IPS-20b (cell line): ENCODE data around the gene KCNA3.
"Not testable (repeated sequence)": the region's sequence is repeated elsewhere in the genome, so short reads cannot be mapped to it uniquely, and the experiment has no call there.

Experiments
- H3K27ac ChIP-seq: one replicate; pipeline ENCODE4 v1.5.1; 2013; ENCODE audit warnings: low read length
- H3K27me3 ChIP-seq: 2 replicates; pipeline ENCODE4 v1.6.1; 2013; ENCODE audit warnings: mild to moderate bottlenecking, low read length, inconsistent platforms; ENCODE audit not compliant: insufficient read depth
- H3K36me3 ChIP-seq: 2 replicates; pipeline ENCODE4 v1.6.1; 2013; ENCODE audit warnings: low read depth, mild to moderate bottlenecking, inconsistent platforms, low read length, moderate library complexity; ENCODE audit not compliant: insufficient read depth
- H3K4me1 ChIP-seq: 2 replicates; pipeline ENCODE4 v1.6.1; 2013; ENCODE audit warnings: mild to moderate bottlenecking, control low read depth, inconsistent platforms, low read length, moderate library complexity; ENCODE audit not compliant: insufficient read depth
- H3K4me3 ChIP-seq: 2 replicates; pipeline ENCODE4 v1.5.1; 2013; ENCODE audit warnings: mild to moderate bottlenecking, low read length, inconsistent platforms
- H3K9ac ChIP-seq: 2 replicates; pipeline ENCODE4 v1.6.1; 2013; ENCODE audit warnings: low read depth, mild to moderate bottlenecking, inconsistent platforms, low read length, moderate library complexity
- H3K9me3 ChIP-seq: 2 replicates; pipeline ENCODE4 v1.6.1; 2013; ENCODE audit warnings: mild to moderate bottlenecking, low read depth, low read length, inconsistent platforms; ENCODE audit not compliant: insufficient read depth

Gene KCNA3

DNA sequence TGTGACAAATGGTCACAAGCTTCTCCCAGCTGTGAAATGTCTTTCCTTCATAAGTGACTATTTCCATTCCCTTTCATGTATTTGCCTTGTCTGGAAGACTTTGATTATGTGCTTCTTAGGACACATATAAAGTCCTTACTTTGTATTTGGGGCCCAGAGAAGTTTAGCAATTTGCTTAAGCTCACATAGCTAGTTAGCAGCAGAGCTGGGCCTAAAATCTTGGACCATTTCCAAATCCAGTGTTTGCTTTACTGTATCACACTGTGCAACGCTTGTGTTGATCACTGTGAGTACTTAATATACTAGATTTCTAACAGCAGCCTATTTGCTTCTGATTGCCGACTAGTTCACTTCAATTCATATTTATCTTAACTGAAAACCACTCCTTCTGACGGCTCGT lies 2.2 kb upstream of the KCNA3 start:
- H3K36me3 ChIP-seq = no peaks in the 10 kb centered on the region
- H3K4me3 ChIP-seq = no peak overlapping the region
- H3K27ac ChIP-seq = no peak overlapping the region
- H3K4me1 ChIP-seq = no peaks in the 10 kb centered on the region; the same call in 1 of the 2 replicates
- H3K27me3 ChIP-seq = peaks cover 56% of the 10 kb centered on the region
- no peaks in the 10 kb centered on the region for H3K9me3 ChIP-seq
- no peak overlapping the region for H3K9ac ChIP-seq

GRCh38 chr1:110675060-110675791 lies 486 bp upstream of the KCNA3 start:
- Histone ChIP-seq H3K4me3 (peak overlapping the region; percentile 61; the same call in 1 of the 2 replicates), H3K9ac (peak overlapping the region; percentile 40; the same call in 1 of the 2 replicates), H3K27ac (no peak overlapping the region), H3K36me3 (no peaks in the 10 kb centered on the region), H3K4me1 (no peaks in the 10 kb centered on the region; the same call in 1 of the 2 replicates), H3K27me3 (peaks cover 73% of the 10 kb centered on the region), H3K9me3 (no peaks in the 10 kb centered on the region)

GRCh38 chr1:110673805-110674336 lies 869 bp downstream of the KCNA3 start:
- H3K9ac ChIP-seq = no peak overlapping the region

DNA sequence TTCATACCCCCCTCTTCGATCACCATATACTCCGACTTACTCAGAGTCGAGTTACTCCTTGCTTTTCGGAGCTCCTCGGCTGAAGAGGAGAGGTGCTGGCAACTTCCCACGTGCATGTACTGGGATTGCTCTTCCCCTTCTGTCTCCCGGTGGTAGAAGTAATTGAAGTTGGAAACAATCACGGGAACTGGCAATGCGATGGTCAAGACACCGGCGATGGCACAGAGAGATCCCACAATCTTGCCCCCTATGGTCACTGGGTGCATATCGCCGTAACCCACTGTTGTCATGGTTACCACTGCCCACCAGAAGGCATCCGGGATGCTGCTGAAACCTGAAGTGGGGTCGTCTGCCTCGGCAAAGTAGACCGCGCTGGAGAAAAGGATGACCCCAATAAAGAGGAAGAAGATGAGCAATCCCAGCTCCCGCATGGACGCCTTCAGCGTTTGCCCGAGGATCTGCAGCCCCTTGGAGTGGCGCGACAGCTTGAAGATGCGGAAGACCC lies 1.5 kb downstream of the KCNA3 start:
- no peaks in the 10 kb centered on the region for H3K9me3 ChIP-seq
- no peak overlapping the region for H3K9ac ChIP-seq
- H3K27ac ChIP-seq = no peak overlapping the region
- H3K4me1 ChIP-seq = no peaks in the 10 kb centered on the region; the same call in 1 of the 2 replicates
- no peak overlapping the region for H3K4me3 ChIP-seq
- no peaks in the 10 kb centered on the region for H3K36me3 ChIP-seq
- H3K27me3 ChIP-seq = peaks cover 78% of the 10 kb centered on the region

More at GRCh38 chr1:110673805-110674336, 869 bp downstream of the KCNA3 start:
- Histone ChIP-seq H3K27me3 (peaks cover 78% of the 10 kb centered on the region), H3K9me3 (no peaks in the 10 kb centered on the region), H3K4me3 (peak overlapping the region; percentile 61; the same call in 1 of the 2 replicates), H3K36me3 (no peaks in the 10 kb centered on the region), H3K27ac (no peak overlapping the region), H3K4me1 (no peaks in the 10 kb centered on the region; the same call in 1 of the 2 replicates)

DNA sequence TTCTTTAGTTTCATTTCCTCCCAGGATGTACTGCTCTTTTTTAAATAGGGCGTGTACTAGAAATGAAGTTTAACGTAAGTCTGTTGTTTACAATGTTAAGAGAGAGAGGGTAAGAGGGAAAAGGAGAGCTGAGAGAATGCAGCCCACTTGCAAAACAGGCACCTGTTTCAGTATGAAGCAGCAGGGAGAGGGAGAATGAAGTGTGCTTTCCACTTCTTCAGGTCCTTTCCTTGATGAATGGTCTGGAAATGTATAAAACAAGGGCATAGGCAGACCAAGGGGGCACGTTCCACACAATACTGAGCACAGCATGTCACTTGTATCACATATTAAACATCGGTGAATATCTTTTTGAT lies 2.0 kb downstream of the KCNA3 start:
- H3K36me3 ChIP-seq = no peaks in the 10 kb centered on the region
- no peak overlapping the region for H3K9ac ChIP-seq
- H3K4me3 ChIP-seq = no peak overlapping the region
- H3K4me1 ChIP-seq = no peaks in the 10 kb centered on the region; the same call in 1 of the 2 replicates
- H3K27me3 ChIP-seq = peaks cover 76% of the 10 kb centered on the region
- H3K27ac ChIP-seq = no peak overlapping the region
- no peaks in the 10 kb centered on the region for H3K9me3 ChIP-seq

DNA sequence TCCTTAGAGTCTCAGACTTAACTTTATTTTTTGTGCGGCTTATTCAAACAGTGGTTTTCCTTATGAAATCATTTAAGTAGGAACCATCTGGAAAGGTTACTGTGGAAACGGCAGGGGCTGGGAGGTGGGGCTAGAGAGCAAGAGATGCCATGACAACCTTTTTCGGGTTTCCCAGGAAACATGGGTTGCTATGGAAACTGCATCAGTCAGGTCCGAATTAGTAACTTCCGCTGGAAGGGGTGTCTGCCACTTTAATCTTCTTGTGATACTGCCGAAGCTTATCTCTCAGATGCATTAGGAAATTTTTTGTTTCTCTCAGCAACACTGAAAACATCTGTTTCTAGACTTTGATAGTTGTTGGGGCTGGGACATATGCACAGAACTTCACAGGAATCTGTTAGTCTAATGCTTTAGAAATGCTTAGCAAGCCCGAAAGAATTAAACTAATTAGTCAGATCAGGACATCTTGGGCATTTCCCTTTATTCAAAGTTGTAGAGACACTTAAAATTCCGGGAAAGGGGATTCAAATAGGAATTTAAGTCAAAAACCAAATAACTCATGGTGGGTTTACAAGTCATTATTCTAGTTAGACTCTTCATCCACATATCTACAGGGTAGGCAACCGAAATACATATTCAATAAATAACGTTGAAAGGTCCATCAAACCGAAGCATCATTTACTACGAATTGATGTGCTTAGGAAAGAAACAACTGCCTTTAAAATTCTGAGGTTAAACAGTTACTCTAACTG lies 2.6 kb downstream of the KCNA3 start:
- no peaks in the 10 kb centered on the region for H3K36me3 ChIP-seq
- no peaks in the 10 kb centered on the region for H3K9me3 ChIP-seq
- H3K27ac ChIP-seq = no peak overlapping the region
- peaks cover 71% of the 10 kb centered on the region for H3K27me3 ChIP-seq
- no peak overlapping the region for H3K9ac ChIP-seq
- H3K4me1 ChIP-seq = no peaks in the 10 kb centered on the region; the same call in 1 of the 2 replicates
- H3K4me3 ChIP-seq = no peak overlapping the region

- H3K4me3 ChIP-seq = no peak overlapping the region
- peaks cover 63% of the 10 kb centered on the region for H3K27me3 ChIP-seq
- H3K27ac ChIP-seq = no peak overlapping the region
- no peak overlapping the region for H3K9ac ChIP-seq
- no peaks in the 10 kb centered on the region for H3K9me3 ChIP-seq
- H3K36me3 ChIP-seq = no peaks in the 10 kb centered on the region
- no peaks in the 10 kb centered on the region; the same call in 1 of the 2 replicates for H3K4me1 ChIP-seq
Observed at GRCh38 chr1:110671361-110671760, 3.4 kb downstream of the KCNA3 start.

GRCh38 chr1:110668549-110668948 lies 6.2 kb downstream of the KCNA3 start:
- no peak overlapping the region for H3K9ac ChIP-seq
- H3K36me3 ChIP-seq = no peaks in the 10 kb centered on the region
- no peaks in the 10 kb centered on the region for H3K4me1 ChIP-seq
- H3K27ac ChIP-seq = no peak overlapping the region
- peaks cover 37% of the 10 kb centered on the region for H3K27me3 ChIP-seq
- no peaks in the 10 kb centered on the region for H3K9me3 ChIP-seq
- H3K4me3 ChIP-seq = no peak overlapping the region

DNA sequence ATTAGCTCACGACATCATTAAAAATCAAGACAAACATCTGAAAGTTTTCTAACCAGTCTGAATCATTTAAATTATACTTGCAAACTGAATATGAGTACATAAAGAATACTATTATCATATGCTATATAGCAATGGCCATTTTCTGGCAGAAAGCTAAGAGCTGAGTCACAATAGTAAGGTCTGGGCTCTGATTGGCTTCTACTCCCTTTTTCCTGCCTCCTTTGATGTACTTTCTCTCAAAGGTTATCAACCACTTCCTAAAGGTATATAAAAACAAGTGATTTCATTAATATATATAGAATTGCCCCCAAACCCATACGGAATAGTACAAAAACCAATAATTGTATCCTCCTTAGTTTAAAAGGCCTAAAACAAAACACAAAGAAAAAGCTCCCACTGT lies 7.0 kb downstream of the KCNA3 start:
- no peaks in the 10 kb centered on the region for H3K36me3 ChIP-seq
- no peak overlapping the region for H3K4me3 ChIP-seq
- H3K4me1 ChIP-seq = no peaks in the 10 kb centered on the region
- H3K27me3 ChIP-seq = peaks cover 29% of the 10 kb centered on the region
- no peaks in the 10 kb centered on the region for H3K9me3 ChIP-seq
- no peak overlapping the region for H3K27ac ChIP-seq
- H3K9ac ChIP-seq = no peak overlapping the region

DNA sequence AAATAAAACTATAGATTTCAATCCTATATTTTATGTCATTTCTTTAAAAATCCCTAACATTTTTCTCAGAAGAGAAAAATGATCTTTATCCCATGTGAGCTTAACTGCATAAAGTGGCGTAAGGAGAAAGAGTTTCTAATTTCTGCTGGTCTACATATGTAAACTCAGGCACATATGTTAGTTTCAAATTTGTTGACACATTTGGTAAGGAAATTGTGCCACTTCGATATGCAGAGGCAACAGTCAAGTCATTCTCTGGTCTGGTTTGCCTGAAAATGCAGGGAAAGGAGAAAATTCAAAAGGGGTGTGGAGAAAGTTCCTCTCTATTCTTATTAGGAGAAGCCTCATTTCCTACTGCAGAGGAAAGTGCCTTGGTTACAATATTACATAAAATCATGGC lies 11.5 kb downstream of the KCNA3 start:
- no peak overlapping the region for H3K9ac ChIP-seq
- no peak overlapping the region for H3K27ac ChIP-seq
- H3K4me3 ChIP-seq = no peak overlapping the region
- no peaks in the 10 kb centered on the region for H3K27me3 ChIP-seq
- no peaks in the 10 kb centered on the region for H3K36me3 ChIP-seq
- H3K4me1 ChIP-seq = no peaks in the 10 kb centered on the region
- no peaks in the 10 kb centered on the region for H3K9me3 ChIP-seq

DNA sequence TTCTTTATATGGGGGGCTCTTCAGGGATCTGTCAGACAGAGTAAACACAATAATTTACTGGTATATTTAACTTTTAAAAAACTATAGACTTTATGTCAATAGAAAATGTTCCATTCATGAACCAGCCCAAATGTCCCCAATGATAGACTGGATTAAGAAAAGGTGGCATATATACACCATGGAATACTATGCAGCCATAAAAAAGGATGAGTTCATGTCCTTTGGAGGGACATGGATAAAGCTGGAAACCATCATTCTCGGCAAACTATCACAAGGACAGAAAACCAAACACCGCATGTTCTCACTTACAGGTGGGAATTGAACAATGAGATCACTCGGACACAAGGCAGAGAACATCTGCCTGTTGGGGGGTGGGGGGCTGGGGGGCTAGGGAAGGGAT lies 15.2 kb downstream of the KCNA3 start:
- H3K9ac ChIP-seq, H3K36me3 ChIP-seq, H3K9me3 ChIP-seq, H3K27me3 ChIP-seq, H3K4me3 ChIP-seq, H3K27ac ChIP-seq, H3K4me1 ChIP-seq: not testable (repeated sequence)
